ENCODE measurements around the gene ARHGAP6. TPM values are rescaled to one million over a fixed set of nuclear protein-coding genes. Genes with fewer than 3 reads are reported as not detected.

ARHGAP6 gene
- total and polyA plus RNA-seq, 2 experiments from 2014 or later: 0.26 to 0.59 TPM

DNA sequence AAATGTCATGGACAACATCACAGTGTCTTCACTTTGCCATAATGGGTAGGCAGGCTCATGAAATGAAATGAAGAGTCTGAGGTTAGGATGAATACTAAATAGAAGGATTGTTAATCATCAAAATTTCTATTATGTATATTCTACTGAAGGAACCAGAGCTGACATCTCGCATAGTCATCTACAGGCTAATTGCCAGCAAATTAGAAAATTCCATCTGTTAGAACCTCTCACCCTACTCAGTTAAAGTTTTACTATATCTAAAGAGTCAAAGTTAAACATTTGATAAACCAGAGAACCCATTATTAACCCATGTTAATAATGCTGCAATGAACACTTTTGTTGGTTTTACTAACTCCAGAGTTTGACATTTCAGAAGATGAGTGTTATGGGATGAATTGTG is 114.6 kb downstream of the ARHGAP6 start (continued):
- TF ChIP-seq STAT1 (IDR thresholded peaks at IDR 0.05; ENCODE audit: unreplicated experiment): no peak
- TF ChIP-seq CREB1 (CRISPR knock-in tag; IDR thresholded peaks at IDR 0.05; ENCODE audit: low read depth): no peak

DNA sequence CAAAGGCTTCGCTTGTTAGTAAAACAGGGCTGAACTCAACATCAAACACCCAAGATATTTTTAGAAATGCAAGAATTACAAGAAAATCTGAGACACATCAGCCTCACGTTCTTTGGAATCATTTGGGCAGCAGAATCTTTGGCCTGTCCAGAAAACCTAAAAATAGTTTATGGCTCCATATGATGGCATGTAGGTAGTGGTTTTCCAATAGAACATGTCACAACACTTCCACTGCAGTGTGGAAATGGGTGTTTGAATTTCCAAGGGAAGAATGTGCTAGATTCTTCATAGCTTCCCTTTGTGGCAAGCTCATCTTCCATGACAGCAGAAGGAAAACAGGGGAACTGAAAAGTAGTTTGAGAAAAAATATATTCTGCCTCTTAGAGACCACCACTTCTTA is 118.8 kb downstream of the ARHGAP6 start:
- no peaks in the 10 kb centered on the region for H3K4me1 Mint-ChIP-seq

More for the DNA sequence above, 118.8 kb downstream of the ARHGAP6 start:
- no peak overlapping the region for H3K4me3 ChIP-seq
- H3K27me3 ChIP-seq (ENCODE audit: insufficient read depth): peaks cover under 1% of the 10 kb centered on the region; the same call in 1 of the 2 replicates
- no peaks in the 10 kb centered on the region for H3K36me3 ChIP-seq (ENCODE audit: insufficient read depth)
- H3F3A ChIP-seq (replicated peaks; ENCODE audit: low read depth): no peaks in the 10 kb centered on the region
- H3K4me2 ChIP-seq: no peak overlapping the region
- H2AFZ ChIP-seq: no peak overlapping the region
- Mint-ChIP-seq H3K36me3 (ENCODE audit: low read depth) (no peaks in the 10 kb centered on the region), H3K27me3 (ENCODE audit: insufficient read depth, low read depth, poor library complexity) (no peaks in the 10 kb centered on the region), H3K4me3 (no peak overlapping the region), H3K27ac (no peak overlapping the region), H3K9me3 (no peaks in the 10 kb centered on the region)
- no peaks in the 10 kb centered on the region for H3K4me1 ChIP-seq (ENCODE audit: insufficient read depth)
- no peaks in the 10 kb centered on the region for H3K9me2 ChIP-seq (ENCODE audit: insufficient read depth)
- no peaks in the 10 kb centered on the region for H4K20me1 ChIP-seq (replicated peaks; ENCODE audit: insufficient read depth)
- H3K27ac ChIP-seq (ENCODE audit: low read depth): no peak overlapping the region
- H3K79me2 ChIP-seq (replicated peaks; ENCODE audit: insufficient read depth): no peaks in the 10 kb centered on the region
- ATAC-seq: no peak
- no peak for DNase-seq (ENCODE audit: low spot score)
- TF ChIP-seq, protein P1, sequence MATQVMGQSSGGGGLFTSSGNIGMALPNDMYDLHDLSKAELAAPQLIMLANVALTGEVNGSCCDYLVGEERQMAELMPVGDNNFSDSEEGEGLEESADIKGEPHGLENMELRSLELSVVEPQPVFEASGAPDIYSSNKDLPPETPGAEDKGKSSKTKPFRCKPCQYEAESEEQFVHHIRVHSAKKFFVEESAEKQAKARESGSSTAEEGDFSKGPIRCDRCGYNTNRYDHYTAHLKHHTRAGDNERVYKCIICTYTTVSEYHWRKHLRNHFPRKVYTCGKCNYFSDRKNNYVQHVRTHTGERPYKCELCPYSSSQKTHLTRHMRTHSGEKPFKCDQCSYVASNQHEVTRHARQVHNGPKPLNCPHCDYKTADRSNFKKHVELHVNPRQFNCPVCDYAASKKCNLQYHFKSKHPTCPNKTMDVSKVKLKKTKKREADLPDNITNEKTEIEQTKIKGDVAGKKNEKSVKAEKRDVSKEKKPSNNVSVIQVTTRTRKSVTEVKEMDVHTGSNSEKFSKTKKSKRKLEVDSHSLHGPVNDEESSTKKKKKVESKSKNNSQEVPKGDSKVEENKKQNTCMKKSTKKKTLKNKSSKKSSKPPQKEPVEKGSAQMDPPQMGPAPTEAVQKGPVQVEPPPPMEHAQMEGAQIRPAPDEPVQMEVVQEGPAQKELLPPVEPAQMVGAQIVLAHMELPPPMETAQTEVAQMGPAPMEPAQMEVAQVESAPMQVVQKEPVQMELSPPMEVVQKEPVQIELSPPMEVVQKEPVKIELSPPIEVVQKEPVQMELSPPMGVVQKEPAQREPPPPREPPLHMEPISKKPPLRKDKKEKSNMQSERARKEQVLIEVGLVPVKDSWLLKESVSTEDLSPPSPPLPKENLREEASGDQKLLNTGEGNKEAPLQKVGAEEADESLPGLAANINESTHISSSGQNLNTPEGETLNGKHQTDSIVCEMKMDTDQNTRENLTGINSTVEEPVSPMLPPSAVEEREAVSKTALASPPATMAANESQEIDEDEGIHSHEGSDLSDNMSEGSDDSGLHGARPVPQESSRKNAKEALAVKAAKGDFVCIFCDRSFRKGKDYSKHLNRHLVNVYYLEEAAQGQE (IDR thresholded peaks at IDR 0.05; ENCODE audit: unreplicated experiment): no peak
- TF ChIP-seq EZH2 (IDR thresholded peaks at IDR 0.05; ENCODE audit: low read depth, unreplicated experiment) (no peak), POLR2AphosphoS5 (IDR thresholded peaks at IDR 0.05; ENCODE audit: low read depth) (no peak), ZNF331 (CRISPR knock-in tag; IDR thresholded peaks at IDR 0.05; ENCODE audit: low read depth) (no peak), STAT1 (IDR thresholded peaks at IDR 0.05; ENCODE audit: unreplicated experiment) (no peak), CREB1 (CRISPR knock-in tag; IDR thresholded peaks at IDR 0.05; ENCODE audit: low read depth) (no peak), ZNF114 (CRISPR knock-in tag; IDR thresholded peaks at IDR 0.05) (no peak), NANOG (IDR thresholded peaks at IDR 0.05; ENCODE audit: borderline replicate concordance) (no peak), EZH2phosphoT487 (IDR thresholded peaks at IDR 0.05; ENCODE audit: unreplicated experiment) (no peak)
- TF ChIP-seq, protein P2, sequence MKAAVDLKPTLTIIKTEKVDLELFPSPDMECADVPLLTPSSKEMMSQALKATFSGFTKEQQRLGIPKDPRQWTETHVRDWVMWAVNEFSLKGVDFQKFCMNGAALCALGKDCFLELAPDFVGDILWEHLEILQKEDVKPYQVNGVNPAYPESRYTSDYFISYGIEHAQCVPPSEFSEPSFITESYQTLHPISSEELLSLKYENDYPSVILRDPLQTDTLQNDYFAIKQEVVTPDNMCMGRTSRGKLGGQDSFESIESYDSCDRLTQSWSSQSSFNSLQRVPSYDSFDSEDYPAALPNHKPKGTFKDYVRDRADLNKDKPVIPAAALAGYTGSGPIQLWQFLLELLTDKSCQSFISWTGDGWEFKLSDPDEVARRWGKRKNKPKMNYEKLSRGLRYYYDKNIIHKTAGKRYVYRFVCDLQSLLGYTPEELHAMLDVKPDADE (IDR thresholded peaks at IDR 0.05): no peak
- TF ChIP-seq, protein P3, sequence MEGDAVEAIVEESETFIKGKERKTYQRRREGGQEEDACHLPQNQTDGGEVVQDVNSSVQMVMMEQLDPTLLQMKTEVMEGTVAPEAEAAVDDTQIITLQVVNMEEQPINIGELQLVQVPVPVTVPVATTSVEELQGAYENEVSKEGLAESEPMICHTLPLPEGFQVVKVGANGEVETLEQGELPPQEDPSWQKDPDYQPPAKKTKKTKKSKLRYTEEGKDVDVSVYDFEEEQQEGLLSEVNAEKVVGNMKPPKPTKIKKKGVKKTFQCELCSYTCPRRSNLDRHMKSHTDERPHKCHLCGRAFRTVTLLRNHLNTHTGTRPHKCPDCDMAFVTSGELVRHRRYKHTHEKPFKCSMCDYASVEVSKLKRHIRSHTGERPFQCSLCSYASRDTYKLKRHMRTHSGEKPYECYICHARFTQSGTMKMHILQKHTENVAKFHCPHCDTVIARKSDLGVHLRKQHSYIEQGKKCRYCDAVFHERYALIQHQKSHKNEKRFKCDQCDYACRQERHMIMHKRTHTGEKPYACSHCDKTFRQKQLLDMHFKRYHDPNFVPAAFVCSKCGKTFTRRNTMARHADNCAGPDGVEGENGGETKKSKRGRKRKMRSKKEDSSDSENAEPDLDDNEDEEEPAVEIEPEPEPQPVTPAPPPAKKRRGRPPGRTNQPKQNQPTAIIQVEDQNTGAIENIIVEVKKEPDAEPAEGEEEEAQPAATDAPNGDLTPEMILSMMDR (conservative IDR thresholded peaks at IDR 0.05; ENCODE audit: low read depth in 2 of 2): no peak
- TF ChIP-seq, protein P4, sequence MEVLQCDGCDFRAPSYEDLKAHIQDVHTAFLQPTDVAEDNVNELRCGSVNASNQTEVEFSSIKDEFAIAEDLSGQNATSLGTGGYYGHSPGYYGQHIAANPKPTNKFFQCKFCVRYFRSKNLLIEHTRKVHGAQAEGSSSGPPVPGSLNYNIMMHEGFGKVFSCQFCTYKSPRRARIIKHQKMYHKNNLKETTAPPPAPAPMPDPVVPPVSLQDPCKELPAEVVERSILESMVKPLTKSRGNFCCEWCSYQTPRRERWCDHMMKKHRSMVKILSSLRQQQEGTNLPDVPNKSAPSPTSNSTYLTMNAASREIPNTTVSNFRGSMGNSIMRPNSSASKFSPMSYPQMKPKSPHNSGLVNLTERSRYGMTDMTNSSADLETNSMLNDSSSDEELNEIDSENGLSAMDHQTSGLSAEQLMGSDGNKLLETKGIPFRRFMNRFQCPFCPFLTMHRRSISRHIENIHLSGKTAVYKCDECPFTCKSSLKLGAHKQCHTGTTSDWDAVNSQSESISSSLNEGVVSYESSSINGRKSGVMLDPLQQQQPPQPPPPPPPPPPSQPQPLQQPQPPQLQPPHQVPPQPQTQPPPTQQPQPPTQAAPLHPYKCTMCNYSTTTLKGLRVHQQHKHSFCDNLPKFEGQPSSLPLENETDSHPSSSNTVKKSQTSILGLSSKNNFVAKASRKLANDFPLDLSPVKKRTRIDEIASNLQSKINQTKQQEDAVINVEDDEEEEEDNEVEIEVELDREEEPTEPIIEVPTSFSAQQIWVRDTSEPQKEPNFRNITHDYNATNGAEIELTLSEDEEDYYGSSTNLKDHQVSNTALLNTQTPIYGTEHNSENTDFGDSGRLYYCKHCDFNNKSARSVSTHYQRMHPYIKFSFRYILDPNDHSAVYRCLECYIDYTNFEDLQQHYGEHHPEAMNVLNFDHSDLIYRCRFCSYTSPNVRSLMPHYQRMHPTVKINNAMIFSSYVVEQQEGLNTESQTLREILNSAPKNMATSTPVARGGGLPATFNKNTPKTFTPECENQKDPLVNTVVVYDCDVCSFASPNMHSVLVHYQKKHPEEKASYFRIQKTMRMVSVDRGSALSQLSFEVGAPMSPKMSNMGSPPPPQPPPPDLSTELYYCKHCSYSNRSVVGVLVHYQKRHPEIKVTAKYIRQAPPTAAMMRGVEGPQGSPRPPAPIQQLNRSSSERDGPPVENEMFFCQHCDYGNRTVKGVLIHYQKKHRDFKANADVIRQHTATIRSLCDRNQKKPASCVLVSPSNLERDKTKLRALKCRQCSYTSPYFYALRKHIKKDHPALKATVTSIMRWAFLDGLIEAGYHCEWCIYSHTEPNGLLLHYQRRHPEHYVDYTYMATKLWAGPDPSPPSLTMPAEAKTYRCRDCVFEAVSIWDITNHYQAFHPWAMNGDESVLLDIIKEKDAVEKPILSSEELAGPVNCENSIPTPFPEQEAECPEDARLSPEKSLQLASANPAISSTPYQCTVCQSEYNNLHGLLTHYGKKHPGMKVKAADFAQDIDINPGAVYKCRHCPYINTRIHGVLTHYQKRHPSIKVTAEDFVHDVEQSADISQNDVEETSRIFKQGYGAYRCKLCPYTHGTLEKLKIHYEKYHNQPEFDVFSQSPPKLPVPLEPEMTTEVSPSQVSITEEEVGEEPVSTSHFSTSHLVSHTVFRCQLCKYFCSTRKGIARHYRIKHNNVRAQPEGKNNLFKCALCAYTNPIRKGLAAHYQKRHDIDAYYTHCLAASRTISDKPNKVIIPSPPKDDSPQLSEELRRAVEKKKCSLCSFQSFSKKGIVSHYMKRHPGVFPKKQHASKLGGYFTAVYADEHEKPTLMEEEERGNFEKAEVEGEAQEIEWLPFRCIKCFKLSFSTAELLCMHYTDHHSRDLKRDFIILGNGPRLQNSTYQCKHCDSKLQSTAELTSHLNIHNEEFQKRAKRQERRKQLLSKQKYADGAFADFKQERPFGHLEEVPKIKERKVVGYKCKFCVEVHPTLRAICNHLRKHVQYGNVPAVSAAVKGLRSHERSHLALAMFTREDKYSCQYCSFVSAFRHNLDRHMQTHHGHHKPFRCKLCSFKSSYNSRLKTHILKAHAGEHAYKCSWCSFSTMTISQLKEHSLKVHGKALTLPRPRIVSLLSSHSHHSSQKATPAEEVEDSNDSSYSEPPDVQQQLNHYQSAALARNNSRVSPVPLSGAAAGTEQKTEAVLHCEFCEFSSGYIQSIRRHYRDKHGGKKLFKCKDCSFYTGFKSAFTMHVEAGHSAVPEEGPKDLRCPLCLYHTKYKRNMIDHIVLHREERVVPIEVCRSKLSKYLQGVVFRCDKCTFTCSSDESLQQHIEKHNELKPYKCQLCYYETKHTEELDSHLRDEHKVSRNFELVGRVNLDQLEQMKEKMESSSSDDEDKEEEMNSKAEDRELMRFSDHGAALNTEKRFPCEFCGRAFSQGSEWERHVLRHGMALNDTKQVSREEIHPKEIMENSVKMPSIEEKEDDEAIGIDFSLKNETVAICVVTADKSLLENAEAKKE (CRISPR knock-in tag; IDR thresholded peaks at IDR 0.05): no peak
